Omental fat pad (tissue), 4 donors: ENCODE results near the gene RPL22. TPM values are rescaled to one million over a fixed set of nuclear protein-coding genes. Genes with fewer than 3 reads are reported as not detected.

Source experiments
- ATAC-seq: fragments of 150-250 bp; one replicate; pipeline ENCODE4 v1.9.1; 2016; ENCODE audit warnings: mild to moderate bottlenecking, moderate library complexity; ENCODE audit not compliant: low FRiP score
- DNase-seq: peaks from one replicate; pipeline ENCODE4 v3.0.0-alpha.2; 2019; ENCODE audit warnings: low spot score
- total RNA-seq, 4 donors: library from RNA; depleted of rRNA; stranded (reverse); fragments of >200 nt; gene quantifications; one replicate each; pipeline ENCODE4 v1.1.0, GENCODE V29; 2016
- TF ChIP-seq, protein P1 (sequence below), 3 donors: fragments of 450-650 bp; IDR thresholded peaks; one replicate each; pipeline ENCODE4 v1.5.1; 2016 to 2017; ENCODE audit warnings: antibody characterized with exemption in 3 of 3, mild to moderate bottlenecking in 3 of 3, moderate library complexity in 2 of 3

Gene RPL22
- total RNA-seq, 4 donors from 2014 or later = 164 to 205 (median 191) TPM

DNA sequence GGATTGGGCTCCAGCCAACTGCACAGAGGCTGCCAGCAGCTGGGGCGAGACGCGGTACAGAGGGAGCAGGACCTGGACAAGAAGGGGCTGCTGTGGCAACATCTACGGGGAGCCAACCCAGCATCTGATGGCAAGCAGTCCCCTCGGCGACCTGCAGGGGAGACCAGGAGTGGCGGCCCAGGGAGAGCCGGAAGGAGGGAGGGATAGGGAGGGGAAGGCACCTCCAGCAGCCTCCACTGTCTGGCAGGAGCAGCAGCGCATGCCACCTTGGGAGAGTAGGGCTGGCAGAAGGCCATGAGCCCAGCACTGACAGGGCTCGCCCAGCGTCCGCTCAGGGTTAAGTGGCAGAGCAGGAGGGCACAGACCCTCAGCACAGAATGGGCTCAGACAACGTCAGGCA lies 36.6 kb downstream of the RPL22 start:
- ATAC-seq (no peak), DNase-seq (no peak)
- TF ChIP-seq, protein P1, sequence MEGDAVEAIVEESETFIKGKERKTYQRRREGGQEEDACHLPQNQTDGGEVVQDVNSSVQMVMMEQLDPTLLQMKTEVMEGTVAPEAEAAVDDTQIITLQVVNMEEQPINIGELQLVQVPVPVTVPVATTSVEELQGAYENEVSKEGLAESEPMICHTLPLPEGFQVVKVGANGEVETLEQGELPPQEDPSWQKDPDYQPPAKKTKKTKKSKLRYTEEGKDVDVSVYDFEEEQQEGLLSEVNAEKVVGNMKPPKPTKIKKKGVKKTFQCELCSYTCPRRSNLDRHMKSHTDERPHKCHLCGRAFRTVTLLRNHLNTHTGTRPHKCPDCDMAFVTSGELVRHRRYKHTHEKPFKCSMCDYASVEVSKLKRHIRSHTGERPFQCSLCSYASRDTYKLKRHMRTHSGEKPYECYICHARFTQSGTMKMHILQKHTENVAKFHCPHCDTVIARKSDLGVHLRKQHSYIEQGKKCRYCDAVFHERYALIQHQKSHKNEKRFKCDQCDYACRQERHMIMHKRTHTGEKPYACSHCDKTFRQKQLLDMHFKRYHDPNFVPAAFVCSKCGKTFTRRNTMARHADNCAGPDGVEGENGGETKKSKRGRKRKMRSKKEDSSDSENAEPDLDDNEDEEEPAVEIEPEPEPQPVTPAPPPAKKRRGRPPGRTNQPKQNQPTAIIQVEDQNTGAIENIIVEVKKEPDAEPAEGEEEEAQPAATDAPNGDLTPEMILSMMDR (IDR thresholded peaks at IDR 0.05) = no peak

DNA sequence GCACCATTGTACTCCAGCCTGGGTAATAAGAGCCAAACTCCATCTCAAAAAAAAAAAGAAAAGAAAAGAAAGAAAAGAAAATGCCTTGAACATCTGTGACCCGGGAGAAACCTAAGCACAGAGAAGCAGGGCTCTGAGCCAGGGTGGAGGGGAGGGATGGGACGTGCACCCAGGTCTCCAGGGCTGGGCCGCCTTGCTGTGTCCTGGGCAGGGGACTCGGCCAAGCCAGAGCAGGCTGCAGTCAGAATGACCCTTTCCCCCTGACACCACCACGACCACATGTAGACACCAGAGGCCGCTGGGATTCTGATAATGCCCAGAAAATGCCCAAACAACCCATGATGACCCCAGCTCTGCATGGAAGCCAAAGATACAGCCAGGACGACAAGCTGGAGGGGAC lies 37.1 kb downstream of the RPL22 start:
- no peak for ATAC-seq
- TF ChIP-seq, protein P1 (IDR thresholded peaks at IDR 0.05) = no peak

DNA sequence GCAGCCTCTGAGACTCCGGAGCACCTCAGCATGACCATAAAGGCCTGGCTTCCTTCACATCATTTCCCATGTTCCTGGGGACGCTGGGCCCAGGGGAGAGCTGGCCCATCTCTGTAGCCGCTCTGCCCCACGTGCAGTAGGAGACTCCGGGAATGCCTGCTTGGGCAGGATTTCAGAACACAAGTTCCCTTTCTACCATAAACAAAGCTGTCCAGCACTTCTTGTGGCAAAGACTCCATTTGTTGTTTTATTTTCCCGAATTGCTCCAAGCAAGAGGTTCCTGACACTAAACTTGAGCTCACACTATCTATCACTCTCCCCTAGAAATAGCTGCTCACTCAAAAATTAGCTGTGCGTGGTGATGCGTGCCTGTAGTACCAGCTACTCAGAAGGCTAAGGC lies 41.2 kb downstream of the RPL22 start:
- TF ChIP-seq, protein P1 (IDR thresholded peaks at IDR 0.05) = no peak
- no peak for DNase-seq
- no peak for ATAC-seq

More for the DNA sequence above, 37.1 kb downstream of the RPL22 start:
- DNase-seq = no peak

DNA sequence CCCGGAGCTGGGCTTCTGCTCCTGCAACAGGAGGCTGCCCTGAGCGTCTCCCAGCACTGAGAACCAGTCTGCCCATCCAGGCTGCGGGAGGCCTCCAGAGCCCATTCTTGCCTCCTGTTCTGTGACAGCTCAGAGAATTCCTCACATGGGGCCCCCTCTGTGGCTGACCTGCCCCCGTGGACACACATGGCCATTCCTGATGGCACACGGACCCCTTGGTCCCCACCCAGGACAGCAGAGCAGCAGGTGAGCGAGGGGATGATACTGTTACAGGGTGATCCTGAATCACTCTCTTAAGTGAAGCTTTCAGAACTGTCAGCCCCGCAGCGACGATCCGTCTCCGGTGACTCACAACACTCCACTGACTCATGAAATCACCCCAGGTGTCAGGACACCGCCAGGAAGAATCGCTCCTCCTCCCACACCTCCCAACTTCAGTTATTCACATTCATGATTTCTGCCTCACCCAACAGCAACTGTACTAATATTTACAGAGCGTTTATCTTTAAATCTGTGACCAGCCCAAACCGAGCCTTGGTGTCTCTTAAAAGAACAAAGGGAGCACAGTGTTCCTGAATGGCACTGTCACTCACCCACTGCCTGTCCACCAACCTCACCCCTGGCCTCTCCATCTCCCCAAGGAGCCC lies 41.7 kb downstream of the RPL22 start:
- no peak for DNase-seq
- TF ChIP-seq, protein P1 (IDR thresholded peaks at IDR 0.05) = no peak
- no peak for ATAC-seq

GRCh38 chr1:6157132-6157527 lies 42.3 kb downstream of the RPL22 start:
- TF ChIP-seq, protein P1 (IDR thresholded peaks at IDR 0.05) = no peak
- ATAC-seq = no peak
- no peak for DNase-seq

- ATAC-seq (no peak), DNase-seq (no peak)
- TF ChIP-seq, protein P1 (IDR thresholded peaks at IDR 0.05) = no peak
Measured at GRCh38 chr1:6154525-6155319, 44.7 kb downstream of the RPL22 start.

DNA sequence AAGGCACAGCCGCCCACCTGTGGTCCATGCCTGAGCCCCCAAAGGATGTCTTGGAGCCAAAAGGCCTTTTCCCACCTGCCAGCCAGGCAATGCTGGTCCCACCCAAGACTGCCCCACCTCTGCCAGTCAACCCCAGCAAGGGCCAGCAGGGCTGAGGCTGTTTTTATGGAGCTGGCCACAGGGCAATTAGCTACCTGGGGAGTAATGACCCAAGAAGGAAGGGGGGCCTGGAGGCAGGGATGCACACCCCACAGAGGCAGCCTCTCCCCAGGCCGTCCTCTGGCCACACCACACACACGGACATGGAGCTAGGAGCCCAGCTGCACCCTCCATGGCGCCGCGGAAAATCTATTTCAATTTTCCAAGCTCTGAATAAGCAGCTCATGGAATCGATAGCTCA lies 46.5 kb downstream of the RPL22 start:
- TF ChIP-seq, protein P1 (IDR thresholded peaks at IDR 0.05) = no peak
- no peak for DNase-seq
- no peak for ATAC-seq
